HUES48 (cell line): ENCODE measurements around the gene ZNF28.
"Not testable (repeated sequence)": the region's sequence is repeated elsewhere in the genome, so short reads cannot be mapped to it uniquely, and the experiment has no call there.

Source experiments
- H3K27ac ChIP-seq: one replicate; pipeline ENCODE4 v1.7.0; 2013; ENCODE audit warnings: low read depth, low read length, inconsistent platforms
- H3K27me3 ChIP-seq: 2 replicates; pipeline ENCODE4 v1.6.1; 2013; ENCODE audit warnings: mild to moderate bottlenecking, low read length; ENCODE audit not compliant: control insufficient read depth, insufficient read depth
- H3K36me3 ChIP-seq: 2 replicates; pipeline ENCODE4 v1.6.1; 2013; ENCODE audit warnings: low read length; ENCODE audit not compliant: control insufficient read depth, insufficient read depth
- H3K4me1 ChIP-seq: 2 replicates; pipeline ENCODE4 v1.6.1; 2013; ENCODE audit warnings: mild to moderate bottlenecking, low read length; ENCODE audit not compliant: control insufficient read depth, insufficient read depth
- H3K4me3 ChIP-seq: 2 replicates; pipeline ENCODE4 v1.5.1; 2013; ENCODE audit warnings: mild to moderate bottlenecking, low read depth, low read length
- H3K9ac ChIP-seq: 2 replicates; pipeline ENCODE4 v1.6.1; 2013; ENCODE audit warnings: mild to moderate bottlenecking, low read depth, low read length, moderate library complexity
- H3K9me3 ChIP-seq: 2 replicates; pipeline ENCODE4 v1.6.1; 2013; ENCODE audit warnings: low read length; ENCODE audit not compliant: control insufficient read depth, insufficient read depth

Gene ZNF28

GRCh38 chr19:52756447-52756846 is 65.0 kb downstream of the ZNF28 start:
- not testable (repeated sequence) for H3K4me3 ChIP-seq, H3K9me3 ChIP-seq, H3K27me3 ChIP-seq, H3K9ac ChIP-seq, H3K4me1 ChIP-seq, H3K36me3 ChIP-seq, H3K27ac ChIP-seq

DNA sequence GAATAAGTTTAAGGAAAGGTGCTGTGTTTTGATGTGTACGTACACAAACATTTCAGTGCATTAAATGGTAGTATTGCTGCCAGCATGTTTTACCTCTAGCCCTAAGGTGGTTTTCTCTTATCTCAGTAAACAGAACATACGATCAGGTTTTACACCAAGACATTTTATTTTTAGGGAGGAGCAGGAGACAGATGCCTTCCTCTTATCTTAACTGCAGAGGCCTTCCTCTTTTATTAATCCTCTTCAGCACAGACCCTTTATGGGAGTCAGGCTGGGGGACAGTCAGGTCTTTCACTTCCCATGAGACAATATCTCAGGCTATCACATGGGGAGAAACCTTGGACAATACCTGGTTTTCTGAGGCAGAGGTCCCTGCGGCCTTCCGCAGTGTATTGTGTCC is 71.7 kb downstream of the ZNF28 start:
- no peak overlapping the region for H3K4me3 ChIP-seq
- H3K27ac ChIP-seq = peak overlapping the region; percentile 42
- H3K36me3 ChIP-seq = no peaks in the 10 kb centered on the region
- H3K4me1 ChIP-seq = no peaks in the 10 kb centered on the region
- no peaks in the 10 kb centered on the region; the same call in 1 of the 2 replicates for H3K27me3 ChIP-seq
- H3K9me3 ChIP-seq = no peaks in the 10 kb centered on the region
- no peak overlapping the region for H3K9ac ChIP-seq

- H3K9me3 ChIP-seq = no peaks in the 10 kb centered on the region
- peak overlapping the region; percentile 74 for H3K4me3 ChIP-seq
- no peaks in the 10 kb centered on the region for H3K4me1 ChIP-seq
- H3K36me3 ChIP-seq = no peaks in the 10 kb centered on the region
- H3K9ac ChIP-seq = 0 out of 2 replicates have a peak overlapping the region, but pooled peaks have one; percentile 29
- H3K27ac ChIP-seq = no peak overlapping the region
- H3K27me3 ChIP-seq = no peaks in the 10 kb centered on the region; the same call in 1 of the 2 replicates
These were observed 73.0 kb downstream of the ZNF28 start for GRCh38 chr19:52748336-52748950.
